GM21423 (cell line): ENCODE measurements around the gene HOXC4.
"Not testable (repeated sequence)": the region's sequence is repeated elsewhere in the genome, so short reads cannot be mapped to it uniquely, and the experiment has no call there.

Experiments used
- ATAC-seq: cut with Tn5 transposase; IDR thresholded peaks from one replicate; pipeline ENCODE4 v1.9.1; 2021; ENCODE audit warnings: mild to moderate bottlenecking, moderate library complexity; ENCODE audit not compliant: unreplicated experiment

Gene HOXC4

GRCh38 chr12:54081581-54082396 is 28.2 kb downstream of the HOXC4 start:
- ATAC-seq, result not testable (repeated sequence)

GRCh38 chr12:54082397-54082892 is 28.8 kb downstream of the HOXC4 start:
- ATAC-seq, result no peak

GRCh38 chr12:54088011-54088410 is 34.4 kb downstream of the HOXC4 start:
- ATAC-seq, result not testable (repeated sequence)

GRCh38 chr12:54089465-54089864 is 35.8 kb downstream of the HOXC4 start:
- not testable (repeated sequence) for ATAC-seq

GRCh38 chr12:54090312-54090711 is 36.7 kb downstream of the HOXC4 start:
- ATAC-seq, result not testable (repeated sequence)

GRCh38 chr12:54092943-54093342 is 39.3 kb downstream of the HOXC4 start:
- ATAC-seq, result not testable (repeated sequence)

GRCh38 chr12:54095928-54096327 is 42.3 kb downstream of the HOXC4 start:
- ATAC-seq, result not testable (repeated sequence)

GRCh38 chr12:54098644-54099043 is 45.0 kb downstream of the HOXC4 start:
- ATAC-seq, result not testable (repeated sequence)

GRCh38 chr12:54100588-54100987 is 47.0 kb downstream of the HOXC4 start:
- not testable (repeated sequence) for ATAC-seq

- not testable (repeated sequence) for ATAC-seq
Observed at GRCh38 chr12:54102223-54102622, 48.6 kb downstream of the HOXC4 start.

- not testable (repeated sequence) for ATAC-seq
Observed at GRCh38 chr12:54103827-54104226, 50.2 kb downstream of the HOXC4 start.
